GM12892 (cell line): Measurements from ENCODE around the gene ANK3.

Experiments
- DNase-seq: peaks from one replicate; pipeline ENCODE4 v3.0.0; 2011; ENCODE audit not compliant: insufficient read length
- FAIRE-seq: peaks from 2 replicates; lab custom pipeline; 2011; peaks lifted over from hg19 to GRCh38; lab: Jason Lieb, UNC
- POLR2A ChIP-seq: IDR thresholded peaks from 2 replicates; pipeline ENCODE4 v1.6.1; 2011; ENCODE audit warnings: low read depth, low read length, control low read depth
- POLR2AphosphoS5 ChIP-seq: IDR thresholded peaks from 2 replicates; pipeline ENCODE4 v1.6.1; 2011; ENCODE audit warnings: low read depth, low read length, control low read depth
- TAF1 ChIP-seq: IDR thresholded peaks from 2 replicates; pipeline ENCODE4 v1.6.1; 2011; ENCODE audit warnings: low read depth, mild to moderate bottlenecking, control low read depth, low read length, borderline replicate concordance

Gene ANK3

GRCh38 chr10:60388116-60388625, 1.5 kb downstream of the ANK3 start:
- FAIRE-seq (no peak), DNase-seq (no peak)
- no peak for TF ChIP-seq POLR2A
- TF ChIP-seq TAF1 = no peak
- TF ChIP-seq POLR2AphosphoS5 = no peak

DNA sequence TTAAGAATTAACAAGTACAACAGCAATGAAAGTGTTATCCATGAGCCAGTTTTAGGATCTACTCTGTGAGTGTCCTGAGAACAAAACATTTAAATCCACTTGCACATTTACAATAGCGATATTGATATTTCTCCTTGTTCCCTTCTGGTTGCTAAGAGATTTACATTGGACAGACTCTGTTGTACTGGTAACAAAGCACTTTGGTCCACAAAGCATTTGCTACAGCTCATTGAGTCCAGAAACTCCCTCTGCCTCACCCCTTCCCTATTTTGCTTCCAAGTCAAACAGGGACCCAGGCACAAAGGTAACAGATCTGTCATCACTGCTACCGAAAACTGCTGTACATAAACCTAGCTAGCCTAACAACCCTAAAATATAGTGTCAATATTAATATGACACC, 2.1 kb downstream of the ANK3 start:
- no peak for FAIRE-seq
- no peak for DNase-seq

DNA sequence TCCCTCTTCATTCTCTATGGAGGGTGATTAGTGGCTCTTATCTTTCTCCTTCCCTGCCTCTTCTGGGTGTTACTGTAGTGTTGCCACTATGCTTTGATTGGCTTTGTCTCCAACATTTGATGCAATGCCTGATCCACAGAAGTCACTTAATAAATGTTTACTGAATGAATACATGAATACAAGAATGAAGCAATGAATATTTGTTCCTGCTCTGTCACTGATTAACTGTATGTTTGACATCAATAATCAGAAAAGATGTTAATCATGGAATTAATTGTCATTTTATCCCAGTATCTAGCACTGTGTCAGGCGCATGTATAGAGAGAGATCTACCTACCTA, 4.3 kb downstream of the ANK3 start:
- TF ChIP-seq POLR2A (no peak), TAF1 (no peak), POLR2AphosphoS5 (no peak)
- no peak for DNase-seq
- FAIRE-seq = no peak

More for the DNA sequence above, 2.1 kb downstream of the ANK3 start:
- TF ChIP-seq POLR2AphosphoS5 = no peak
- no peak for TF ChIP-seq TAF1
- TF ChIP-seq POLR2A = no peak

DNA sequence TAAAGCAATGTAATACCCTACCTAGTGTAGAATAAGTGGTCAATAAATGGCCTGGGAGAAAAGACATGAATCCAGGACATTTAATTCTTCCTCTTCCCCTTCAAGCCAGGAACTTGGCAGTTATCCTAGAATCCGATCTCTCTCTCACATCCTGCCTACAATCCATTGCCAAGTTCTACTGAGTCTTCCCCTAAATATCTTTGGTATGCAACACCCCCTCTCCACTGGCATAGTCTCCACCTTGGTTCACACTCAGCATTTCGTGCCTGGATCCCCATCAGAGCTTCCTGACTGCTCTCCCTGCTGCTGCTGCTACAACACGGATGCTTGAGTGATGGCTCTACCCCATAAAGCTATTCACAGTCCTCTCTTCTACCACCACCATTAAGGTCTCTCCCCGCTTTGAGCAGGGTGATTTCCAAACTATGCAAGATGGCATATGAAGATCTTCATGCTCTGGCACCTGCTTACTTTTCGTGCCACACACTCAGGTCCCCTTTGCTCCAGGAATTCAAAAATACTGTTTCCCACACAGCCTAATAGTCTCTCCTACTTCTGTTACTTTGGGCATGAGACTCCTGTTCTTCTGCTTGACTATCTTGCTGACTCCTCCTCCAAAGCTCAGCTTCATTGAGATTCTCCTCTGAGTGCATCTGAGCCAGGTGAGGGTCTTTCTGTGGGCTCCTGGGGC, 4.8 kb downstream of the ANK3 start:
- DNase-seq (no peak), FAIRE-seq (no peak)
- TF ChIP-seq POLR2AphosphoS5 (no peak), POLR2A (no peak), TAF1 (no peak)

GRCh38 chr10:60384011-60384410, 5.7 kb downstream of the ANK3 start:
- FAIRE-seq = no peak
- DNase-seq = no peak

DNA sequence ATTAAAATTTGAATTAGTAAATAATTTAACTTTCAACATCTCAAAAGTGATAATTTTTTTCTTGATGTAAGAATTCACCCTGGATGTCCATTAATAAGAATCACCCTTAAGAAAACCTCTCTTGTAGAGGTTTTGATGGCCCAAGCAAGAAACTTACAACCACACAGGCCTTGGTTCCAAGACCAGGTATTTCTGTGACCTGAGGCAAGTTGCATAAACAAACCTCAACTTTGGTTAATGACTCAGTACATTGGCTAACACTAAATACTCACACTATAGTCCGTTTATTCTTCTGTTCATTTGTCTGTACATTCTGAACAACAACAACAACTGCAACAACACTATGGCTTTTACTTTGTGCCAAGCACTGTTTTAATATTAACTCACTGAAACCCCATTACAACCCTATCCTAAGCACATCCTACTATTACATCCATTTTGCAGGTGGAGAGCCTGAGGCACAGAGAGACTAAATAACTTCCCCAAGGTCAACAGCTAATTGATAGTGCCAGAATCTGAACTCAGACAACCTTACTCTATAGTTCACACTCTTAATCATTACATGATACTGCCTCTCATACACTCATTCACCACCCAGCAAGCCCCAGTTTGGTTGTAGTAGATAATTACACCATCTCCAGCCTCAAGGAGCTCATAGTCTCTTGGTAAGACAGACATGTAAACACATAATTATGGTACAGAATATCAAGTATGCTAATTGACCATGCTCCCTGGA, 6.6 kb downstream of the ANK3 start:
- FAIRE-seq = no peak
- TF ChIP-seq POLR2A (no peak), TAF1 (no peak)
- DNase-seq = no peak

More at GRCh38 chr10:60384011-60384410, 5.7 kb downstream of the ANK3 start:
- no peak for TF ChIP-seq POLR2A
- no peak for TF ChIP-seq POLR2AphosphoS5
- TF ChIP-seq TAF1 = no peak

GRCh38 chr10:60380781-60381180, 8.9 kb downstream of the ANK3 start:
- no peak for TF ChIP-seq POLR2AphosphoS5
- no peak for TF ChIP-seq TAF1
- TF ChIP-seq POLR2A = no peak
- DNase-seq = no peak
- no peak for FAIRE-seq

DNA sequence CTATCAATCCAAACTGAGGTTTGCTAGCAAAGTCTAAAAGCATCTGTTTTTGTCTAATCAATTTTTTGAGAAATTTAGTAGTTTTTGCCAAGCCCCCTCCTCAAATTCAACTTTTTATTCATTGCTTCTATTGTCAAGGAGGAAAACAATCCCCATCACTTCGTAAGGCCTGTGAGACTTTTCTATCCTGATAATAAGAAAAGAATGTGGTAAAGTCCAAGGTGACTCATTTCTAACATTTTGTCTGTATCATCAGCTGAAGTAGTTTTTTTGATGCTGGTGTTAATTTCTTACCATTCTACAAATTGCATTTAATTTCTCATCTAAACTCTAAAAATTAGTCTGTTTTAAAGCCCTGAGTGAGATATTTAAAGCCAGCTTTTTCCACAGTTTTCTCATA, 11.7 kb downstream of the ANK3 start:
- DNase-seq (no peak), FAIRE-seq (no peak)
- TF ChIP-seq POLR2AphosphoS5 (no peak), TAF1 (no peak), POLR2A (no peak)

GRCh38 chr10:60377042-60377352, 12.7 kb downstream of the ANK3 start:
- DNase-seq = no peak
- FAIRE-seq = no peak
- TF ChIP-seq POLR2AphosphoS5 = no peak
- TF ChIP-seq POLR2A = no peak
- TF ChIP-seq TAF1 = no peak

- TF ChIP-seq TAF1 = no peak
- no peak for TF ChIP-seq POLR2AphosphoS5
- no peak for TF ChIP-seq POLR2A
- FAIRE-seq (no peak), DNase-seq (no peak)
These were observed 13.2 kb downstream of the ANK3 start for GRCh38 chr10:60376221-60377041.

DNA sequence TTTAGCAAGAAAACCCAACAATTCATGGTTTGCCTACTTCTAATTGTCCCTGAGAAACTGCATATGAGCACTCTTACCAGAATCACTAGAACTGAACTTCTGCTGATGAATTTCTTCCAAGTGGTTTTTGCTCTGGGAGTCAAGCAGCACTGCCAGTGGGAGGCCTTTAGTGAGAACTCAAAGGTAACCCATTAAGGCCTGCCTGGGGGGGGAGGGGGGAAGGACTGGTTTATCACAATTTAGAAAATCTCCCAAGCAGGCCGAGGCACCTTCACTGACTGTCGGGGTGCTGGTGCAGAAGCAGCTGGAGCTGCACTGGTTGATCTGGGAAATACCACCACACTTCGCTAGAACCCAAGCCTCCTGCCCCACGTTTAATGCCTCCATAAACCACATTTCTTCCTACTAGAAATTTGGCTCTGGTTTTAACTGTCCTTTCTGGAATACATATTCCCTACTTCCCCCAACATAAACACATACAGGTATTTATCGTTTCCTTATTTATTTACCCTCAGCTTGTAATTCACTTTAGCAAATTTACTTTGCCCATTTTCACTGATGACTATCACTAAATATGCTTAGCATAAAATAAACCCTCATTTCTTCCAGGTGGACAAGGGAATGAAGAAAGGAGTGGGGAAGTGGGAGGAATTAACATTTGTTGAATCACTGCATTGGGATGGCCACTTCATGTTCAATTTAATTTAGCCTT, 14.2 kb downstream of the ANK3 start:
- TF ChIP-seq POLR2A (no peak), TAF1 (no peak), POLR2AphosphoS5 (no peak)
- no peak for FAIRE-seq
- DNase-seq = no peak

DNA sequence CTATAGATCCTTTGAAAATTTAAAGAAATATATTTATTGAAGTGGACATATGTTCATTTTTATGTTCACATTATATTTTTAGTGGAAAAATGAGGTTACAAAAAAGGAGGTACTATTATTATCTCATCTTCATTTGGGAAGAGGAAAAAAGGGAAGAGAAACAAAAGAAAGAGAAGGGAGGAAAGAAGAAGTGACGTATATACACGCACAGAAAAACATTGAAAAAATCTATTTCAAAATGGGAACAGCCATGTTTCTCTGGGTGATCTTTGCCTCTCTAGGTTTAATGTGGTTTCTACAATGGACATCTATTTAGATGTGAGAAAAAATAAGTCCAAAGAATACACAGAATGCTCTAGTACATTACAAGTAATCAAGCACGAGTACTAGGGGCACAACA, 14.8 kb downstream of the ANK3 start:
- DNase-seq (no peak), FAIRE-seq (no peak)
- no peak for TF ChIP-seq TAF1
- no peak for TF ChIP-seq POLR2AphosphoS5
- no peak for TF ChIP-seq POLR2A
